ENCODE data around the gene PCDHGA12.
"Not testable (repeated sequence)": the region's sequence is repeated elsewhere in the genome, so short reads cannot be mapped to it uniquely, and the experiment has no call there.

Gene PCDHGA12

GRCh38 chr5:141409598-141410306 lies 20.6 kb upstream of the PCDHGA12 start:
- no peak for DNase-seq

- DNase-seq = no peak
Observed at GRCh38 chr5:141411575-141411974, 18.7 kb upstream of the PCDHGA12 start.

- peak; percentile 70 for DNase-seq
Observed at GRCh38 chr5:141412854-141413539, 17.3 kb upstream of the PCDHGA12 start, which contains the start of gene PCDHGA10. TSS of gene PCDHGA10 (plus strand) at chr5:141412987. CDS start at chr5:141413176, 189 bp downstream.

- DNase-seq = no peak
Observed at GRCh38 chr5:141413540-141414069, 16.7 kb upstream of the PCDHGA12 start.

- not testable (repeated sequence) for DNase-seq
Observed at GRCh38 chr5:141414548-141415274, 15.6 kb upstream of the PCDHGA12 start.

GRCh38 chr5:141415275-141415618 lies 15.1 kb upstream of the PCDHGA12 start:
- DNase-seq = not testable (repeated sequence)

GRCh38 chr5:141417494-141418172 lies 12.7 kb upstream of the PCDHGA12 start, which contains the start of gene PCDHGB7:
TSS of gene PCDHGB7 (plus strand) at chr5:141417677. CDS start at chr5:141417860, 183 bp downstream.
- DNase-seq = peak; percentile 52

- DNase-seq = no peak
Observed at GRCh38 chr5:141419074-141419880, 11.0 kb upstream of the PCDHGA12 start.

GRCh38 chr5:141420855-141421488 lies 9.3 kb upstream of the PCDHGA12 start, which contains the start of gene PCDHGA11:
TSS of gene PCDHGA11 (plus strand) at chr5:141421051. CDS start at chr5:141421228, 177 bp downstream.
- DNase-seq = peak; percentile 56

- DNase-seq = no peak
Observed at GRCh38 chr5:141421489-141421855, 8.8 kb upstream of the PCDHGA12 start.

GRCh38 chr5:141422742-141423291 lies 7.5 kb upstream of the PCDHGA12 start:
- DNase-seq = no peak

GRCh38 chr5:141427783-141428426 lies 2.4 kb upstream of the PCDHGA12 start:
- DNase-seq = no peak

- DNase-seq = no peak
Observed at GRCh38 chr5:141431286-141431685, 979 bp downstream of the PCDHGA12 start.

- DNase-seq = not testable (repeated sequence)
Observed at GRCh38 chr5:141432308-141432707, 2.0 kb downstream of the PCDHGA12 start.

- not testable (repeated sequence) for DNase-seq
Observed at GRCh38 chr5:141432726-141433125, 2.4 kb downstream of the PCDHGA12 start.

GRCh38 chr5:141434006-141434405 lies 3.7 kb downstream of the PCDHGA12 start:
- no peak for DNase-seq

- no peak for DNase-seq
Observed at GRCh38 chr5:141437221-141437620, 6.9 kb downstream of the PCDHGA12 start.

- no peak for DNase-seq
Observed at GRCh38 chr5:141439411-141440141, 9.3 kb downstream of the PCDHGA12 start.

GRCh38 chr5:141440341-141440740 lies 10.0 kb downstream of the PCDHGA12 start:
- DNase-seq = no peak

Data from CD4-positive, alpha-beta T cell treated with Interleukin-17A for 1 hour (primary cell).